ENCODE results near the gene UPF1. TPM values are rescaled to one million over a fixed set of nuclear protein-coding genes. Genes with fewer than 3 reads are reported as not detected.

UPF1 gene
- total RNA-seq, 4 donors from 2014 or later: 84.2 to 153 (median 91.9) TPM

GRCh38 chr19:18840288-18841267, 8.8 kb downstream of the UPF1 start:
- WGBS, 2 donors (ENCODE audit: low coverage in 1 of 2): 70 to 81% methylated on average over 2 to 26 of the region's 26 CpGs
- intact Hi-C loops (cut with DNase I; ENCODE audit: low total_unique reads): no loop called here
- H3K36me3 ChIP-seq: no peaks in the 10 kb centered on the region
- no peaks in the 10 kb centered on the region for H3K9me3 ChIP-seq
- H3K4me1 ChIP-seq: peaks cover 21 to 67% (median 54%) of the 10 kb centered on the region in 4 donors
- no peak overlapping the region for H3K4me3 ChIP-seq
- TF ChIP-seq EP300 (IDR thresholded peaks at IDR 0.05; ENCODE audit: low read depth): no peak
- no peak for TF ChIP-seq POLR2AphosphoS5 (IDR thresholded peaks at IDR 0.05)
- no peak for TF ChIP-seq CTCF (IDR thresholded peaks at IDR 0.05)
- no peak for TF ChIP-seq POLR2A (IDR thresholded peaks at IDR 0.05)
- in situ Hi-C loops (cut with MboI; ENCODE audit: low pct_ligation_motif_present in 1 of 4, low pct_unique_long_range_greater_than_20kb in 1 of 4, low sequenced_read_pairs in 3 of 4): loop anchor here in 3 of 4 donors (10.0 to 25.0 kb wide), 3 partner anchors 246 to 378 kb away; partner anchors contain the start of gene REX1BD (in 2 of the 3)
- no peaks in the 10 kb centered on the region for H3K27me3 ChIP-seq
- no peak overlapping the region for H3K27ac ChIP-seq
- no peak for DNase-seq

GRCh38 chr19:18841400-18841799, 9.6 kb downstream of the UPF1 start:
- Histone ChIP-seq H3K27ac (no peak overlapping the region), H3K4me3 (no peak overlapping the region), H3K36me3 (no peaks in the 10 kb centered on the region), H3K4me1 (peaks cover 21 to 59% (median 46%) of the 10 kb centered on the region in 4 donors), H3K27me3 (no peaks in the 10 kb centered on the region), H3K9me3 (no peaks in the 10 kb centered on the region)
- TF ChIP-seq POLR2A (IDR thresholded peaks at IDR 0.05): no peak
- DNase-seq: no peak
- 78 to 87% methylated on average over 5 to 15 of the region's 15 CpGs for WGBS, 2 donors (ENCODE audit: low coverage in 1 of 2)
- intact Hi-C loops (cut with DNase I; ENCODE audit: low total_unique reads) (no loop called here), in situ Hi-C loops (cut with MboI; ENCODE audit: low pct_ligation_motif_present in 1 of 4, low pct_unique_long_range_greater_than_20kb in 1 of 4, low sequenced_read_pairs in 3 of 4) (loop anchor here in 3 of 4 donors (10.0 to 25.0 kb wide), 3 partner anchors 247 to 379 kb away; partner anchors contain the start of gene REX1BD (in 2 of the 3))

- Histone ChIP-seq H3K4me3 (no peak overlapping the region), H3K27ac (no peak overlapping the region), H3K36me3 (no peaks in the 10 kb centered on the region), H3K4me1 (peaks cover 27 to 55% (median 44%) of the 10 kb centered on the region in 4 donors), H3K27me3 (no peaks in the 10 kb centered on the region), H3K9me3 (no peaks in the 10 kb centered on the region)
- 46 to 57% methylated on average over 5 to 7 of the region's 7 CpGs for WGBS, 2 donors (ENCODE audit: low coverage in 1 of 2)
- intact Hi-C loops (cut with DNase I; ENCODE audit: low total_unique reads): no loop called here
- in situ Hi-C loops (cut with MboI; ENCODE audit: low pct_ligation_motif_present in 1 of 4, low pct_unique_long_range_greater_than_20kb in 1 of 4, low sequenced_read_pairs in 3 of 4): loop anchor here in 3 of 4 donors (10.0 to 25.0 kb wide), 3 partner anchors 247 to 380 kb away; partner anchors contain the start of gene REX1BD (in 2 of the 3)
- TF ChIP-seq POLR2AphosphoS5 (IDR thresholded peaks at IDR 0.05) (no peak), EP300 (IDR thresholded peaks at IDR 0.05; ENCODE audit: low read depth) (no peak), POLR2A (IDR thresholded peaks at IDR 0.05) (no peak), CTCF (IDR thresholded peaks at IDR 0.05) (no peak)
- DNase-seq: no peak
Observed at GRCh38 chr19:18842166-18842565, 10.4 kb downstream of the UPF1 start.

GRCh38 chr19:18843960-18844359, 12.2 kb downstream of the UPF1 start:
- no peak for TF ChIP-seq POLR2A (IDR thresholded peaks at IDR 0.05)
- TF ChIP-seq CTCF (IDR thresholded peaks at IDR 0.05): no peak
- TF ChIP-seq POLR2AphosphoS5 (IDR thresholded peaks at IDR 0.05): no peak
- TF ChIP-seq EP300 (IDR thresholded peaks at IDR 0.05; ENCODE audit: low read depth): no peak
- Histone ChIP-seq H3K27me3 (no peaks in the 10 kb centered on the region), H3K4me3 (no peak overlapping the region), H3K4me1 (peaks cover 31 to 60% (median 45%) of the 10 kb centered on the region in 4 donors), H3K9me3 (no peaks in the 10 kb centered on the region), H3K27ac (no peak overlapping the region), H3K36me3 (peaks cover 0 to 7% (median 0%) of the 10 kb centered on the region in 4 donors)
- 71 to 88% methylated on average over 1 to 7 of the region's 7 CpGs for WGBS, 2 donors (ENCODE audit: low coverage in 1 of 2)
- intact Hi-C loops (cut with DNase I; ENCODE audit: low total_unique reads): no loop called here
- DNase-seq: no peak
- in situ Hi-C loops (cut with MboI; ENCODE audit: low pct_ligation_motif_present in 1 of 4, low pct_unique_long_range_greater_than_20kb in 1 of 4, low sequenced_read_pairs in 3 of 4): loop anchor here in 3 of 4 donors (10.0 to 25.0 kb wide), 3 partner anchors 249 to 382 kb away; partner anchors contain the start of gene REX1BD (in 2 of the 3)

Measured in transverse colon (tissue), 4 donors.